HCT116 (cell line): Measurements from ENCODE around the gene PLB1. TPM values are rescaled to one million over a fixed set of nuclear protein-coding genes. Genes with fewer than 3 reads are reported as not detected.

Experiments used
- ATAC-seq: fragments of 200-7000 bp; cut with Tn5 transposase; 2 replicates; pipeline ENCODE4 v1.9.1; 2020; ENCODE audit warnings: mild to moderate bottlenecking, moderate library complexity
- BruUV-seq: library from RNA; stranded (reverse); fragments of 400-500 nt; replicated peaks from 2 replicates; lab custom pipeline; 2021; lab: Mats Ljungman, UMichigan
- CTCF ChIA-PET: fragments of 300-600 bp; sonication (Branson Sonifier 250); formaldehyde crosslinking; loops from one replicate; lab custom pipeline; 2021; ENCODE audit warnings: antibody characterized with exemption; lab: Charles Lee
- POLR2A ChIA-PET: fragments of 300-600, 350-600 bp; sonication (Branson Sonifier 250); formaldehyde crosslinking; loops from one replicate; lab custom pipeline; 2021; ENCODE audit warnings: antibody characterized with exemption; lab: Charles Lee
- RAD21 ChIA-PET, 2 experiments: fragments of 300-600 bp; sonication (Branson Sonifier 250); formaldehyde crosslinking; loops; one replicate each; lab custom pipeline; 2023; ENCODE audit warnings: low total read pairs in 2 of 2; ENCODE audit not compliant: uncharacterized antibody in 2 of 2, unreplicated experiment in 2 of 2, low non-redundant PET in 1 of 2; lab: Charles Lee
- DNase-seq: peaks from one replicate; pipeline ENCODE4 v3.0.0-alpha.2; 2010; ENCODE audit warnings: low read depth, low spot score
- H2AFZ ChIP-seq: fragments of 200-600 bp; shearing (Covaris generic), sonication (generic); 2 replicates; pipeline ENCODE4 v1.6.1; 2017; ENCODE audit warnings: low read depth, mixed run types, mixed read lengths, antibody characterized with exemption, low read length; ENCODE audit not compliant: poor library complexity, severe bottlenecking
- H3K27ac ChIP-seq: 2 replicates; pipeline ENCODE4 v1.5.1; 2012; ENCODE audit warnings: low read depth, low read length
- H3K27me3 ChIP-seq: fragments of 200-600 bp; sonication (generic); 2 replicates; pipeline ENCODE4 v1.6.1; 2016; ENCODE audit warnings: mixed run types, low read length, mixed read lengths; ENCODE audit not compliant: insufficient read depth
- H3K36me3 ChIP-seq, 2 experiments: fragments of 200-500 bp in 1 of 2; fragments of 200-600 bp in 1 of 2; sonication (Bioruptor generic) in 1 of 2; sonication (generic) in 1 of 2; 2 replicates each; pipeline versions ENCODE4 v1.5.1 to v1.6.1; 2014 to 2016; ENCODE audit warnings: low read length in 2 of 2, inconsistent platforms in 1 of 2, mixed read lengths in 1 of 2, mixed run types in 1 of 2; ENCODE audit not compliant: insufficient read depth in 2 of 2, control insufficient read depth in 1 of 2
- H3K4me1 ChIP-seq, 2 experiments: fragments of 200-600 bp in 1 of 2; sonication (generic) in 1 of 2; 2 replicates each; pipeline versions ENCODE4 v1.5.1 to v1.6.1; 2012 to 2017; ENCODE audit warnings: low read length in 2 of 2, inconsistent platforms in 1 of 2, mild to moderate bottlenecking in 1 of 2, mixed read lengths in 1 of 2, mixed run types in 1 of 2, moderate library complexity in 1 of 2; ENCODE audit not compliant: insufficient read depth in 2 of 2, control insufficient read depth in 1 of 2
- H3K4me2 ChIP-seq: fragments of 200-600 bp; sonication (generic); 2 replicates; pipeline ENCODE4 v1.6.1; 2017; ENCODE audit warnings: mixed run types, low read length, mixed read lengths
- H3K4me3 ChIP-seq, 2 experiments: fragments of 200-600 bp in 1 of 2; sonication (generic) in 1 of 2; replicated peaks in 1 of 2; 2 replicates each; pipeline ENCODE4 v1.5.1; 2011 to 2016; ENCODE audit warnings: low read length in 2 of 2, control low read depth in 1 of 2, low read depth in 1 of 2, mild to moderate bottlenecking in 1 of 2, mixed read lengths in 1 of 2, mixed run types in 1 of 2
- H3K79me2 ChIP-seq: fragments of 200-600 bp; sonication (generic); 2 replicates; pipeline ENCODE4 v1.6.1; 2017; ENCODE audit warnings: mild to moderate bottlenecking, mixed run types, low read length, moderate library complexity, mixed read lengths; ENCODE audit not compliant: insufficient read depth
- H3K9ac ChIP-seq: fragments of 200-600 bp; sonication (generic); 2 replicates; pipeline ENCODE4 v1.6.1; 2016; ENCODE audit warnings: low read length, mixed read lengths
- H3K9me2 ChIP-seq: fragments of 200-600 bp; sonication (generic), shearing (Covaris generic); 2 replicates; pipeline ENCODE4 v1.6.1; 2017; ENCODE audit warnings: mixed run types, mild to moderate bottlenecking, moderate library complexity; ENCODE audit not compliant: insufficient read depth
- H3K9me3 ChIP-seq, 2 experiments: fragments of 200-500 bp in 1 of 2; fragments of 200-600 bp in 1 of 2; sonication (Bioruptor generic) in 1 of 2; sonication (generic) in 1 of 2; 2 replicates each; pipeline ENCODE4 v1.6.1; 2014 to 2017; ENCODE audit warnings: low read length in 2 of 2, mixed read lengths in 2 of 2, inconsistent platforms in 1 of 2, low read depth in 1 of 2, mild to moderate bottlenecking in 1 of 2, mixed run types in 1 of 2, moderate library complexity in 1 of 2; ENCODE audit not compliant: control insufficient read depth in 1 of 2, insufficient read depth in 1 of 2
- H4K20me1 ChIP-seq: fragments of 200-600 bp; sonication (generic), shearing (Covaris generic); 2 replicates; pipeline ENCODE4 v1.6.1; 2017; ENCODE audit warnings: mixed run types, mild to moderate bottlenecking, moderate library complexity; ENCODE audit not compliant: insufficient read depth
- ELF1 ChIP-seq: IDR thresholded peaks from 2 replicates; pipeline ENCODE4 v1.6.1; 2012; ENCODE audit warnings: low read depth, borderline replicate concordance
- POLR2A ChIP-seq: IDR thresholded peaks from 2 replicates; pipeline ENCODE4 v1.7.0; 2011; ENCODE audit warnings: borderline replicate concordance; ENCODE audit not compliant: insufficient read depth, insufficient read length; ENCODE audit errors: extremely low read depth
- REST ChIP-seq: IDR thresholded peaks from 2 replicates; pipeline ENCODE4 v1.6.1; 2012; ENCODE audit warnings: low read depth
- SIN3A ChIP-seq: IDR thresholded peaks from 2 replicates; pipeline ENCODE4 v1.6.1; 2012; ENCODE audit warnings: low read depth
- intact Hi-C: fragments of 100-400 bp; cut with micrococcal nuclease; formaldehyde crosslinking; loops from 2 replicates; pipeline ENCODE4 v1.10.0; 2022
- total RNA-seq: library from RNA; stranded (reverse); gene quantifications from one replicate; pipeline ENCODE4 v1.2.1, GENCODE V29; 2021; ENCODE audit not compliant: unreplicated experiment

PLB1 gene
- total RNA-seq, 1 experiment from 2014 or later = 0.49 TPM

- Histone ChIP-seq H4K20me1 (no peaks in the 10 kb centered on the region), H3K9me2 (no peaks in the 10 kb centered on the region), H3K4me1 (no peaks in the 10 kb centered on the region), H3K4me3 (no peak overlapping the region), H3K27ac (no peak overlapping the region), H3K9ac (no peak overlapping the region)
- ATAC-seq = no peak
- POLR2A ChIA-PET = no interaction called here
- DNase-seq = no peak
- TF ChIP-seq POLR2A (no peak), ELF1 (no peak), REST (no peak), SIN3A (no peak)
- TF ChIP-seq, all 23 proteins: peak for 0
- RAD21 ChIA-PET = no interaction called here
- Histone ChIP-seq H3K9me3 (no peaks in the 10 kb centered on the region), H3K27me3 (no peaks in the 10 kb centered on the region), H2AFZ (no peak overlapping the region), H3K79me2 (no peaks in the 10 kb centered on the region), H3K4me2 (no peak overlapping the region), H3K36me3 (no peaks in the 10 kb centered on the region)
- CTCF ChIA-PET = no interaction called here
- intact Hi-C loops = no loop called here
- no TSS peak for BruUV-seq
Observed at GRCh38 chr2:28676152-28676835, 180.4 kb downstream of the PLB1 start.
